HL-60 (cell line): ENCODE data around the gene LRRC73.

Experiments used
- CTCF ChIP-seq: IDR thresholded peaks from one replicate; pipeline ENCODE4 v1.5.1; 2011; ENCODE audit warnings: low read length, control low read depth, inconsistent platforms; ENCODE audit not compliant: insufficient read depth
- GABPA ChIP-seq: IDR thresholded peaks from 2 replicates; pipeline ENCODE4 v1.6.1; 2012; ENCODE audit warnings: low read depth
- POLR2AphosphoS5 ChIP-seq: IDR thresholded peaks from 2 replicates; pipeline ENCODE4 v1.6.1; 2012; ENCODE audit warnings: low read depth
- REST ChIP-seq: IDR thresholded peaks from 2 replicates; pipeline ENCODE4 v1.6.1; 2012; ENCODE audit warnings: low read depth; ENCODE audit not compliant: insufficient replicate concordance
- SPI1 ChIP-seq: IDR thresholded peaks from 2 replicates; pipeline ENCODE4 v1.6.1; 2012; ENCODE audit warnings: low read depth, mild to moderate bottlenecking, borderline replicate concordance

GRCh38 chr6:43489277-43490072 lies 20.7 kb downstream of the LRRC73 start:
- no peak for TF ChIP-seq REST
- no peak for TF ChIP-seq CTCF
- TF ChIP-seq POLR2AphosphoS5 = no peak
- TF ChIP-seq SPI1 = no peak
- TF ChIP-seq GABPA = no peak
